Fibroblast of skin of scalp (primary cell): ENCODE results near the gene FDX1.

Experiments
- DNase-seq: peaks from one replicate; pipeline ENCODE4 v3.0.0-alpha.2; 2013

Gene FDX1

GRCh38 chr11:110431674-110432073 lies 1.9 kb downstream of the FDX1 start:
- DNase-seq, result no peak

- peak; percentile 48 for DNase-seq
Measured at GRCh38 chr11:110432713-110433392, 3.1 kb downstream of the FDX1 start.

- peak; percentile 38 for DNase-seq
Measured at GRCh38 chr11:110433393-110434333, 3.9 kb downstream of the FDX1 start.

- no peak for DNase-seq
Measured at GRCh38 chr11:110434952-110435779, 5.4 kb downstream of the FDX1 start.

GRCh38 chr11:110435780-110436717 lies 6.3 kb downstream of the FDX1 start:
- DNase-seq, result no peak

GRCh38 chr11:110438017-110438416 lies 8.3 kb downstream of the FDX1 start:
- DNase-seq, result no peak

- DNase-seq, result no peak
Measured at GRCh38 chr11:110445437-110445836, 15.7 kb downstream of the FDX1 start.

GRCh38 chr11:110446061-110446460 lies 16.3 kb downstream of the FDX1 start:
- no peak for DNase-seq

- DNase-seq, result no peak
Measured at GRCh38 chr11:110446594-110446993, 16.8 kb downstream of the FDX1 start.

GRCh38 chr11:110447343-110447742 lies 17.6 kb downstream of the FDX1 start:
- DNase-seq, result no peak

- no peak for DNase-seq
Measured at GRCh38 chr11:110447897-110448745, 18.4 kb downstream of the FDX1 start.

- no peak for DNase-seq
Measured at GRCh38 chr11:110450246-110450645, 20.5 kb downstream of the FDX1 start.

GRCh38 chr11:110452720-110453119 lies 23.0 kb downstream of the FDX1 start:
- no peak for DNase-seq

- peak; percentile 32 for DNase-seq
Measured at GRCh38 chr11:110453684-110454354, 24.1 kb downstream of the FDX1 start.

GRCh38 chr11:110454609-110455008 lies 24.9 kb downstream of the FDX1 start:
- DNase-seq, result no peak

GRCh38 chr11:110455718-110456117 lies 26.0 kb downstream of the FDX1 start:
- DNase-seq, result no peak

GRCh38 chr11:110463153-110463552 lies 33.4 kb downstream of the FDX1 start:
- DNase-seq, result peak; percentile 64

- no peak for DNase-seq
Measured at GRCh38 chr11:110465231-110465630, 35.5 kb downstream of the FDX1 start.

GRCh38 chr11:110467556-110467955 lies 37.8 kb downstream of the FDX1 start:
- no peak for DNase-seq

- DNase-seq, result no peak
Measured at GRCh38 chr11:110468121-110468520, 38.4 kb downstream of the FDX1 start.
